GM12865 (cell line): Measurements from ENCODE around the gene ACAP2.

Experiments used
- DNase-seq: peaks from one replicate; pipeline ENCODE4 v3.0.0; 2010; ENCODE audit warnings: low read depth
- H3K4me3 ChIP-seq: 2 replicates; pipeline ENCODE4 v1.5.1; 2011; ENCODE audit warnings: mild to moderate bottlenecking, low read depth, low read length, control low read depth
- CTCF ChIP-seq: IDR thresholded peaks from 2 replicates; pipeline ENCODE4 v1.5.1; 2011; ENCODE audit warnings: low read length, control low read depth, low read depth, inconsistent platforms; ENCODE audit not compliant: insufficient read depth; ENCODE audit errors: missing control alignments

The ACAP2 gene

GRCh38 chr3:195259154-195259474 lies 183.7 kb downstream of the ACAP2 start:
- peak overlapping the region; percentile 62 for H3K4me3 ChIP-seq
- TF ChIP-seq CTCF, result no peak
- DNase-seq, result no peak

DNA sequence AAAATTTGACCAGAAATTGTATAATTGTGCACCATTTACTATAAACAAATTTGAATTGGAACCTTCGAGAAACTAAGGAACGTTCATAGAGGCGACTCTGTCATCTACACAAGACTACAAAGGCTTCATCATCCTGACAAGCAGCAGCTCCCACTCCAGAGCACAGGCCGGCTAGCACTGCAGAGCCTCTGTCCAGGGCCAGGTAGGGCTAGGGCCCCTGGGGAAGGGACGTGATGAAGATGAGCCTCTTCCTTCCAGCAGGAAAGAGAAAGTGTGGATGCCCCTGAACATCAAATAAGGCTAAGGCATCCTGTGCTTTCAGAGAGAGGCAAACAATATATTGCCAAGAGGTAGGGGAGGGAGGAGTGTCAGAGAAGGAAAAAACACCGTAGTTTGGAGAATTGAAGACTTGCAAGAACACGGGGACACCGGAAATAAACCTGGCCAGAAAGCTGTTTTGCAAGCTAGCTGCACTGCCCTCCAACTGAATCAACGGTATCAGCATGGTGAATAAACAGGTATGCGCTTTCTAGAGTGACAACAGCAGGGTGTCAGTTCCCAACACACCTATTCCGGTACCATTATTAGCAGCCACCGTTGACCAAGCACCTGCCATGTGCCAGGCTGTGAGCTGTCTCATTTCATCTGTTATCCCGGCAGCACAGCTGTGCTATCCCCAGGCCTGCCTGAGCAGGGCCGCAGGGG lies 184.2 kb downstream of the ACAP2 start:
- TF ChIP-seq CTCF, result no peak
- peak; percentile 18 for DNase-seq
- H3K4me3 ChIP-seq, result peak overlapping the region; percentile 62

- no peak for DNase-seq
- H3K4me3 ChIP-seq, result no peak overlapping the region
- no peak for TF ChIP-seq CTCF
Observed at GRCh38 chr3:195257454-195258448, 185.1 kb downstream of the ACAP2 start.

DNA sequence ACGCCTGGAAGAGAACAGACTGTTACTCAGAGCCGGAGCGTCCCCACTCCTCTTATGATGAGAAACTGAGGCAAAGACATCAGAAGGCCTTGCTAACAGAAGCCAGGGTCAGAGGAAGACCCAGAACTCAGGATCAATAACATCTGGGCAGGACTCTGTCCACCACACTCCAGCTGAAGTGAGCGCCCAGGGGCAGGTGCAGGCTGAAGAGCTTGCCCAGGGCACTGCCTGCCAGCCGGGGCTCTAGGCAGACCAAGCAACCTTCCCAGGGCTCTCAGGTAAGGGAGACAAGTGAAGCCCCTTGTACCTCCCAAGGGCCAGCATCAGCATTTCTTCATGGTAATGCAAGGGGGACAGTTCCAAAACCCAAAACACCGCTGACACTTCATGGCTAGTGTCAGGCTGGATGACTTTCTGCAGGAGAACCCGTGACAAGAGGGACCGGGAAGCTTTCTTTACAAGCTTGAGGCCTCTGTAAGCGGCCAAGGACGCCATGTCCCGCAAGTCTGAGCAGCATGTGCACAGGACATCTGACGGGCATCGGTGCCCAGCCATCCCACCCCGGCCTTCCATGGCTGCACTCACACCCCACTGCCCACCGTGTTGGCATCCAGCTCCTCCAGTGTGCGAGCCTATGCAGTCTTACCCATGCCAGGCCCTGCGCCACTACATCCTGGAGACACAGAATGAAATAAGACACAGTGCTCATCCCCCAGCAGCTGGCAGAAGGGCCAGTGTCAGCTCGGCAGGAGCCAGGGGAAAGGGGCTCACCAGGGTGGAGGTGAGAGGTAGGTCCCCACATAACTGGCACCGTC lies 186.0 kb downstream of the ACAP2 start:
- DNase-seq, result no peak
- no peak for TF ChIP-seq CTCF
- no peak overlapping the region for H3K4me3 ChIP-seq

DNA sequence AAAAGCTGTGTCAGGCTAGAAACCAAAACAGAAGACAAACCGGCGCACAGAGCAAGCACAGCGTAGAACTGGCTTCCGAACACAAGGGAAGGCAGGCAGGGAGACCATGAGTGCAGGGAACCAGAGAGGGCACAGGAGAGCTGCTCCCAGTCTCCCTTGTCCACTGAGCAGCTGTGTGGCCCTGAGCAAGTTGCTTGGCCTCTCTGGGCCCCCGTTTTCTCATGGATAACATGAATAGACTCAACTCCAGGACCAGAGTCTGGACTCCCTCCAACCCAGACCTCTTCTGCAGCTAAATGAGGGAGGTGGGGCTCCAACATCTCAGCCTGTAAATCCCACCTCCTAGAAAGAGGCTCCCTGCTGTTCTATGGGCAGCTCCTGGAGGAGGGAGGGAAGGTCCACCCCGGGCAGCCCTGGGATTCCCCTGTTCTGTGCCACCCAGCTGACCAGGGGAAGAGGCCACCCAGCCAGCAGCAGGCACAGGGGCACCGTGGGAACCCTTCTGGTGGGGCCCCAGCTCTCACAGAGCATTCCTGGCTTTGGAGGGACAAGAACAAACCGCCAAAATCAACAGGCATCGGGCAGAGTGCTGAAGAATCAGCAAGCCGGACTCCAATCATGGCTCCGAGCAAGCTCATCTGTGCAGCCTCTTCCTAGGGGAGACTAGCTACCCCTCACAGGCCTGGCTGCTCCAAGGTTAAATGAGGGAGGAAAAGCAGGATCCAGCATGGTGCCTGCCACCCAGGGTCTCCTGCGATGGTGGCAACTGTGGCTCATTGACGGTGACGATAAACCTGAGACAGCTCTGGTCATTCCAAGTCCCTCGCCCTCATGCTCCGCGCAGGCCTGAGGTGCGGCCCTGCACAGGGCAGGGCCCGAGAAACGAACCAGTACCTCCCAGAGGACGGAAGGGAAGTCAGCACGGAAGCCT lies 187.0 kb downstream of the ACAP2 start:
- no peak for DNase-seq
- no peak for TF ChIP-seq CTCF
- no peak overlapping the region for H3K4me3 ChIP-seq

- no peak for DNase-seq
- H3K4me3 ChIP-seq, result no peak overlapping the region
- TF ChIP-seq CTCF, result no peak
Observed at GRCh38 chr3:195255176-195255500, 187.7 kb downstream of the ACAP2 start.
